ENCODE results near the gene MIA.
A peak's percentile ranks its signal among the peaks of the same experiment; 100 is the strongest.
"Not testable (repeated sequence)": the region's sequence is repeated elsewhere in the genome, so short reads cannot be mapped to it uniquely, and the experiment has no call there.

The MIA gene

DNA sequence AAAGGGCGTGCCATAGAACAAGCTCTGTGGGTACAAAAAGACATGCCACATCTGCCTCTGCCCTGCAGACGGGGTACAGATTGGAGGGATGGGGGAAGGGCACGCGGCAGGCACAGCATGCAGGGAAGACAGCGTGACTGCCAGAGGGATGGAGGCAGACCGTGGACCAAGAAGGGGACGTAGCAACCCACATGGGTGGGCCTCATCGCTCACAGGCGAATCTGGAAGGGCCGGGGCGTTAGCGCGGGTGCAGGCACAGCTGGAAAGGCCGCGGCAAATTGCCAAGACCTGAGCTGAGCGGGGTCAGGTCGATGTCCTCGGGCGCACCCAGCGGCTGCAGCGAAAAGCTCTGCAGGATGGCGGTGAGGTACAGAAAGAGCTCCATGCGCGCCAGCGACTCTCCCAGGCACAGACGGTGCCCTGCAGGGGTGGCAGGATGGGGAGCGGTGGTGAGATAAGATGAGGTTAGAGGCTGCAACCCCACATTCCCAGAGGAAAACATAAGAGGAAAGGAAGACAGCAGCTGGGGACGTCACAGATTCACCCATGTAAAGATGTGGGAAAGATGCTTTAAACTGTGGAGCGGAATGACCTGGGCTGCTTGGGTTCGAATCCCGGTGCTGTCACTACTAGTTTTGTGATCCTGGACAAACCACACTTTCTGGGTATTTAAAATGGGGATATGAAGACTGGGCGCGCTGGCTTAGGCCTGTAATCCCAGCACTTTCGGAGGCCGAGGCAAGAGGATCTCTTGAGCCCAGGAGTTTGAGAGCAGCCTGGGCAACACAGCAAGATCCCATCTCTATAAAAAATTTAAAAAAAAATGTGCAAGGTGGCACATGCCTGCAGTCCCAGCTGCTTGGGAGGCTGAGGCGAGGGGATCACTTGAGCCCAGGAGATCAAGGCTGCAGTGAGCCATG lies 43.4 kb downstream of the MIA start:
- H3K4me3 ChIP-seq (ENCODE audit: low read depth, low read length), result peak overlapping the region; percentile 39
- in situ Hi-C loops (cut with HindIII; ENCODE audit: low pct_ligation_motif_present, low sequenced_read_pairs); H3K27ac ChIP-seq; H3K27me3 ChIP-seq (replicated peaks); H3K36me3 ChIP-seq (replicated peaks): not testable (repeated sequence)
- TF ChIP-seq, protein P1, sequence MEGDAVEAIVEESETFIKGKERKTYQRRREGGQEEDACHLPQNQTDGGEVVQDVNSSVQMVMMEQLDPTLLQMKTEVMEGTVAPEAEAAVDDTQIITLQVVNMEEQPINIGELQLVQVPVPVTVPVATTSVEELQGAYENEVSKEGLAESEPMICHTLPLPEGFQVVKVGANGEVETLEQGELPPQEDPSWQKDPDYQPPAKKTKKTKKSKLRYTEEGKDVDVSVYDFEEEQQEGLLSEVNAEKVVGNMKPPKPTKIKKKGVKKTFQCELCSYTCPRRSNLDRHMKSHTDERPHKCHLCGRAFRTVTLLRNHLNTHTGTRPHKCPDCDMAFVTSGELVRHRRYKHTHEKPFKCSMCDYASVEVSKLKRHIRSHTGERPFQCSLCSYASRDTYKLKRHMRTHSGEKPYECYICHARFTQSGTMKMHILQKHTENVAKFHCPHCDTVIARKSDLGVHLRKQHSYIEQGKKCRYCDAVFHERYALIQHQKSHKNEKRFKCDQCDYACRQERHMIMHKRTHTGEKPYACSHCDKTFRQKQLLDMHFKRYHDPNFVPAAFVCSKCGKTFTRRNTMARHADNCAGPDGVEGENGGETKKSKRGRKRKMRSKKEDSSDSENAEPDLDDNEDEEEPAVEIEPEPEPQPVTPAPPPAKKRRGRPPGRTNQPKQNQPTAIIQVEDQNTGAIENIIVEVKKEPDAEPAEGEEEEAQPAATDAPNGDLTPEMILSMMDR (IDR thresholded peaks at IDR 0.05; ENCODE audit: low read depth, low read length, missing control alignments), result peak; percentile 52
- DNase-seq, result peak; percentile 42

DNA sequence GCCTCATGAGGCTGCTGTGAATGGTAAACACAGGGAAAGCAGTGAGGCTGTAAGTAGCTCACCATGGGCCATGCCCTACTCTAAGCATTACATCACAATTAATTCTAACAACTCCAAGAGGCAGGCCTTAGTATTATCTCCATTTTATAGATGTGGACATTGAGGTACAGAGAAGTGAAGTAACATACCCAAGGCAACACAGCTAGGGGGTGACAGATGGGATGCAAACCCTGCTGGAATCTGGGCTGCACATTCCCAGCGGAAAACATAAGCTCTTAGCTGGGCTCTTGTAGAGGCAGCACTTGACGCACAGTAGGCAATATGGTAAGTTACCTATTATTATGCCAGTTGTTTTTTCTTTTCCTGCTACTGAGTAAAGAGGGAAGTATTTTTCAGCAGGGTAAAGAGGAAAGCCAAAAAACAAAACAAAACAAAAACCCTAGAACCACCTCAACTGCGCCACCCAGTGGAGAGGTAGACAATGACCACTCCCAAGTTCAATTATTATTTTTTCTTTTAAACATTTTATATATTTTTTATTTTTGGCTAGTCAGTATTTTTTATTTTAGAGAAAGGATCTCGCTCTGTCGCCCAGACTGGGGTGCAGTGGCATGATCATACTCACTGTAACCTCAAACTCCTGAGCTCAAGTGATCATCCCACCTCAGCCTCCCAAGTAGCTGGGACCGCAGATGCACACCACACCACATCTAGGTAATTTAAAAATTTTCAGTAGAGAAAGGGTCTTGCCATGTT lies 44.3 kb downstream of the MIA start:
- H3K27me3 ChIP-seq (replicated peaks); H3K4me3 ChIP-seq (ENCODE audit: low read depth, low read length); H3K36me3 ChIP-seq (replicated peaks); H3K27ac ChIP-seq; DNase-seq; in situ Hi-C loops (cut with HindIII; ENCODE audit: low pct_ligation_motif_present, low sequenced_read_pairs): not testable (repeated sequence)
- TF ChIP-seq, protein P1 (IDR thresholded peaks at IDR 0.05; ENCODE audit: low read depth, low read length, missing control alignments), result peak; percentile 79

DNA sequence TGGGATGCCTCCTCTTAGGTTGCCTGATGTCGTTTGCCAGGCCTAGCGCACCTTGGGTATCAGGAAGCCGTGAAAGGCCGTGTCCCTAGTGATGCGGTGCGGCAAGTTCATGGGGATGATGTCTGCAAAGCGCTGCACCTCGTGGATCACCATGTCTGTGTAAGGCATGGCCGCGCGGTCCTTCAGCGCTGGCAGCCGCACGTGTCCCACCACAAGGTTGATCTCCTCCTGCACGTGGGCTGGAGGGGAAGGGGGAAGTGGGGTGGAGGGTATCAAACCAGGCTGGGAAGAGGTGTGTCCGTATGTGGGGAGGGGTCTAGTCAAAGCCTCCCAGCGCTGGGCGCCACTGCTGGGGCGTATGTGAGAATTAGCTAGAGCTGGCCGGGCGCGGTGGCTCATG lies 46.8 kb downstream of the MIA start:
- H3K27me3 ChIP-seq (replicated peaks), result no peaks in the 10 kb centered on the region
- DNase-seq, result no peak
- no peaks in the 10 kb centered on the region for H3K36me3 ChIP-seq (replicated peaks)
- in situ Hi-C loops (cut with HindIII; ENCODE audit: low pct_ligation_motif_present, low sequenced_read_pairs), result no loop called here
- no peak overlapping the region for H3K4me3 ChIP-seq (ENCODE audit: low read depth, low read length)
- no peak overlapping the region for H3K27ac ChIP-seq
- TF ChIP-seq, protein P1 (IDR thresholded peaks at IDR 0.05; ENCODE audit: low read depth, low read length, missing control alignments), result no peak

DNA sequence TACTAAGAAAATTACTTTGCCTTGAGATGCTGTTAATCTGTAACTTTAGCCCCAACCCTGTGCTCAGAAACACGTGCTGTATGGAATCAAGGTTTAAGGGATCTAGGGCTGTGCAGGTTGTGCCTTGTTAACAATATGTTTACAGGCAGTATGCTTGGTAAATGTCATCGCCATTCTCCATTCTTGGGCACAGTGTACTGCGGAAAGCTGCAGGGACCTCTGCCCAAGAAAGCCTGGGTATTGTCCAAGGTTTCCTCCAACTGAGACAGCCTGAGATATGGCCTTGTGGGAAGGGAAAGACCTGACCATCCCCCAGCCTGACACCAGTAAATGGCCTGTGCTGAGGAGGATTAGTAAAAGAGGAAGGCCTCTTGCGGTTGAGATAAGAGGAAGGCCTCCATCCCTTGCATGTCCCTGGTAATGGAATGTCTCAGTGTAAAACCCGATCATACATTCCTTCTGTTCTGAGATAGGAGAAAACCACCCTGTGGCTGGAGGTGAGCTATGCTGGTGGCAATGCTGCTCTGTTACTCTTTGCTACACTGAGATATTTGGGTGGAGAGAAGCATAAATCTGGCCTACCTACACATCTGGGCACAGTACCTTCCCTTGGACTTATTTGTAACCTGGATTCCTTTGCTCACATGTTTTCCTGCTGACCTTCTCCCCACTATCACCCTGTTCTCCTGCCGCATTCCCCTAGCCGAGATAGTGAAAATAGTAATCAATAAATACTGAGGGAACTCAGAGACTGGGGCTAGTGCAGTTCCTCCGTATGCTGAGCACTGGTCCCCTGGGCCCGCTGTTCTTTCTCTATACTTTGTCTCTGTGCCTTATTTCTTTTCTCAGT lies 47.6 kb downstream of the MIA start:
- in situ Hi-C loops (cut with HindIII; ENCODE audit: low pct_ligation_motif_present, low sequenced_read_pairs); H3K27me3 ChIP-seq (replicated peaks); H3K27ac ChIP-seq; H3K4me3 ChIP-seq (ENCODE audit: low read depth, low read length); H3K36me3 ChIP-seq (replicated peaks): not testable (repeated sequence)
- peak; percentile 42 for DNase-seq

DNA sequence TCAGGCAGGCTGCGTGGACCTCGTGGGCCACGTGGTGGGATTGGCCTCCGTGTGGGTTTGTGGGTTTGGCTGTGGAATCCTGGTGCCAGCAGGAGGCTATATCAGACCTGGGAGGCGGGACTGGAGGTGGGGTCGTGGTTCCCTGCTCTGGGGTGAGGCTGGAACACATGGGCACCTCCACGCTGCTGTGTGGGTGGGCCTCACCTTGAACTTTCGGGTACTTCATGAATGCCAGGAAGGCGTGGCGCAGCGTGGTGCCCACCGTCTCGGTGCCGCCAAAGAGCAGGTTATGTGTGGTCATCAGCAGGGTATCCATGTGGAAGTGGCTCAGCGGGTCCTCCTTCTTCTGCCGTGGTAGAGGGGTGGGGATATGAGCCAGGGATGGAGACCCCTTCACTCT lies 49.6 kb downstream of the MIA start:
- H3K4me3 ChIP-seq (ENCODE audit: low read depth, low read length); H3K27ac ChIP-seq; H3K27me3 ChIP-seq (replicated peaks); DNase-seq; in situ Hi-C loops (cut with HindIII; ENCODE audit: low pct_ligation_motif_present, low sequenced_read_pairs); H3K36me3 ChIP-seq (replicated peaks): not testable (repeated sequence)

DNA sequence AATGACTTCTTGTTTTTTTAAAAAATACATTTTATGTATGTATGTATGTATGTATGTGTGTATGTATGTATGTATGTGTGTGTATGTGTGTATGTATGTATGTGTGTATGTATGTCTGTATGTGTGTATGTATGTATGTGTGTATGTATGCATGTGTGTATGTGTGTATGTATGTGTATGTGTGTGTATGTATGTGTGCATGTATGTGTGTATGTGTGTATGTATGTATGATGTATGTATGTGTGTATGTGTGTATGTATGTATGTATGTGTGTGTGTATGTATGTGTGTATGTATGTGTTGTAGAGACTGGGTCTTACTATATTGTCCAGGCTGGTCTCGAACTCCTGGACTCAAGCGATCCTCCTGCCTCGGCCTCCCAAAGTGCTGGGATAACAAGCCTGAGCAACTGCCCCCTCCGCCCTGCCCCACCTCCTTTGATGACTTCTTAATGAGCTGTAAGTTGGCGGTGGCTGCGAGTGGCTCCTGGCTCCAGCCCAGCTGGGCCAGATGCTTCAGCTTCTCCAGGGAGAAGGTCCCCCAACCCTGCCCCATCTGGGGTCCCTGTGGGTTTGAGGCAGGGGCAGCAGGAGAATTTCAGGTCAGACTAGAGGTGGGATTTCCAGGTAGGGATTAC lies 50.3 kb downstream of the MIA start:
- DNase-seq; H3K27me3 ChIP-seq (replicated peaks); H3K27ac ChIP-seq; H3K36me3 ChIP-seq (replicated peaks); H3K4me3 ChIP-seq (ENCODE audit: low read depth, low read length); in situ Hi-C loops (cut with HindIII; ENCODE audit: low pct_ligation_motif_present, low sequenced_read_pairs): not testable (repeated sequence)

DNA sequence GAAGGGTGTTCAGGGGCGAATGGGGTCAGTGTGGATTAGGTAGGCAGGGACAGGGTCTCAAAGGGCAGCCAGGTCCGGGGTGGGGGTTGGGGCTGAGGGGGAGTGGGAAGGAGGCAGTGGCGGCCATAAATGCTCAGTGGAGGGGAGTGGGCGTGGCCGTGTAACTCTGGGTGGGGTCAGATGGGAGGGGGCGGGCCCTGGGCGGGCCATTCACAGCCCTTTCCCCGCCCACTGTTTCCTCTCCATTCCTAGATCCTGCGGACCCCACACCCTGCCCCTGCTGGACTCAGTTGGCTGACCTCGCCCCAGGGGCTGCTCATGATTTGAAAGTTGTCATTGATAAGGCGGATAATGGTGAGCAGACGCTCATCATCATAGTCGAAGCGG lies 51.0 kb downstream of the MIA start:
- DNase-seq; H3K27ac ChIP-seq; in situ Hi-C loops (cut with HindIII; ENCODE audit: low pct_ligation_motif_present, low sequenced_read_pairs); H3K36me3 ChIP-seq (replicated peaks); H3K4me3 ChIP-seq (ENCODE audit: low read depth, low read length); H3K27me3 ChIP-seq (replicated peaks): not testable (repeated sequence)

DNA sequence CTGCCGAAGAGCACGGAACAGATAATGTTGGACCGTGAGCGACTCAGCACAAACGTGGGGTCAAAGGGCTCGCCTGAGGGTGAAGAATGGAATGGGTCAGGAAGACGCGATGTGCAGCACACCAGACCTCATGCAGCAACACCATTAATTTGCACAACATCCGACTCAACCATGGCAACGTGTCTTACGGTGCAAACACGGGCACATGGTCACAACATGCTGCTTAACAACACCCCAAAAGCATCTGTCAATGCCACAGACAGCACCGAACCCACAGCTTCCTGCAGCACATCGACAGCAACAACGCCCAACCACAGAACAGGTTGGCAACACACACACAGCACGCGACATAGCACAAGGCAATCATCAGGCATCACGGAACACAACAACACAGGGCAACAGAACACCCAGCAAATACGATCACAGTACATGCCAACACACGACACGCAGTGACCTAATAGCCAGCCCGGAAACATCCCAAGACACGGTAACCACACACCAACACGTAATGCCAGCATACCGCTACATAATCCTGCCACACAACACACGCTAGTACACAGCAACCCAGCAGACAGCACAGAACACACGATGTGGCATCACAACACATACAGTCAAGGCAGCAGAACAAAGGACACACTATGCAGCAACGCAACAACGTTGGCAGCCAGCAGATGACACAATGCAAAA lies 51.5 kb downstream of the MIA start:
- DNase-seq; H3K36me3 ChIP-seq (replicated peaks); H3K27ac ChIP-seq; H3K27me3 ChIP-seq (replicated peaks); H3K4me3 ChIP-seq (ENCODE audit: low read depth, low read length); in situ Hi-C loops (cut with HindIII; ENCODE audit: low pct_ligation_motif_present, low sequenced_read_pairs): not testable (repeated sequence)

All from brain microvascular endothelial cell (primary cell).